DMS153 treated with DMSO at 0.1 percent for 48 hours (cell line): ENCODE data around the gene PCDHGC5.

Experiments
- DNase-seq: peaks from one replicate; lab custom pipeline; 2025; ENCODE audit not compliant: unreplicated experiment; lab: John Stamatoyannopoulos, UW

The PCDHGC5 gene

DNA sequence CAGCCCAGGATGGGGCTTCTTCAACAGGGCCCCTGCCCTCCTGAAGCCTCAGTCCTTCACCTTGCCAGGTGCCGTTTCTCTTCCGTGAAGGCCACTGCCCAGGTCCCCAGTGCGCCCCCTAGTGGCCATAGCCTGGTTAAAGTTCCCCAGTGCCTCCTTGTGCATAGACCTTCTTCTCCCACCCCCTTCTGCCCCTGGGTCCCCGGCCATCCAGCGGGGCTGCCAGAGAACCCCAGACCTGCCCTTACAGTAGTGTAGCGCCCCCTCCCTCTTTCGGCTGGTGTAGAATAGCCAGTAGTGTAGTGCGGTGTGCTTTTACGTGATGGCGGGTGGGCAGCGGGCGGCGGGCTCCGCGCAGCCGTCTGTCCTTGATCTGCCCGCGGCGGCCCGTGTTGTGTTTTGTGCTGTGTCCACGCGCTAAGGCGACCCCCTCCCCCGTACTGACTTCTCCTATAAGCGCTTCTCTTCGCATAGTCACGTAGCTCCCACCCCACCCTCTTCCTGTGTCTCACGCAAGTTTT lies 23.6 kb downstream of the PCDHGC5 start:
- peak; percentile 58 for DNase-seq

DNA sequence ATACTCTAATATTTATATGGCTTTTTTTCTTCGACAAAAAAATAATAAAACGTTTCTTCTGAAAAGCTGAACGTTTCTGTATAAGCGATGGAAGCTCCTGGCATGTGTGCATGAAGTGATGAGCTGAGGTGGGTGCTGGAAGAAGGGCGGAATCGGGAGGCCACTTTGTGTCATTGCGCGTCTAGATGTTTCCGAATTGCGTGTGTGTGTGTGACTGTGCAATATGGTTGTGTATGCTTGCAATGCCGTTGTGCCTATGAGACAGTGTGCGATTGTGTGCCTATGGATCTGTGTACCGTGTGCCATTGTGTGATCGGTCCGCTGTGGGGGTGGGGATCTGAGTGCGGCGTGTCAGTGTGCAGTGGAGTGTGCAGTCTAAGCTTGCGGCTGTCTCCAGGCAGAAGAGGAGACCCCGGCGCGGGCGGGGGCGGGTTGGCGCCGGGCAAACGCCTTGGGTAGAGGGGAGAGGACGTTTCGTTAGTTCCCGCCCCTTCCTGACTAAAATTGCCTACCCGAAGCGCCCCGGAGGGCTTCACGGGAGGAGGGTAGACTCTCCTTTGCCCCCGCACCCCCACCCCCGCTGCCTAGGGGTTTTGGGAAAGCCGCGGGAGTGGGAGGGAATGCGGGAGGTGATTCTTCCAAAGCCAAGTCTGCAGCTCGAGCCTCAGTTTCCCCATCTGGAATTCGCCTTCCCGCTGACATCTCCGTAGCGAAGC lies 24.2 kb downstream of the PCDHGC5 start:
- no peak for DNase-seq

DNA sequence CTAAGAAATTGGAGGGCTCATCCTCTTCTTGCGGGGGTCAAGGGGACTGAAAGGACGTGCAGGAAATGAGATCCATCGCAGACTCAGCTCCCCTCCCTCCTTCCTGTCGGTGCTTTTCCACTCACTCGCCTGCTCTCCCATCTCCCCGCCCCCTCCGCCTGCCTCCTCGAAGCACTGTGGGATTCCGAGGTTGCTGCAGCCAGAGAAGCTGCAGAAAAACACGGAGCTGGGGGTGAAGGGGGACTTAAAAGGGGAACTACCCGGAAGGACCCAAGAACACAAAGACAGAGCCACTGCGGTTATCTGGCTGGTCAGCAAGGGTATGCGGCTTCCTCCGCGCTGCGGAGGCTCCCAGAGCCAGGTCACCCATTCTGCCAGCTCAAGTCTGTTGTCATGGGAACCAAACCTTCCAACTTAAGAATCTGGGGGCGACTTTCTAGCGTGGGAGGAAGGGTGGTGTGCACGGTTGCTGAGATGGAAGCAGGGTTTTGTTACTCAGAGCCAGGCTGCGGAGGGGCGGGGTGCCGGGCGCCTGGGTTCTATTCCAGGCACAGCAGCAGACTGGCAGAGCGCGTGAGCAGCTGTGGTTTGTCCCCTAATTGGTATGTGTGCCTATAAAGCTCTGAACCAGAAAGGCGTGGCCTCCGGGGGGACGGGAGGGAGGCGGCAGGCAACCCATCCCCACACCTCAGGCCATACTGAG lies 24.9 kb downstream of the PCDHGC5 start:
- no peak for DNase-seq

DNA sequence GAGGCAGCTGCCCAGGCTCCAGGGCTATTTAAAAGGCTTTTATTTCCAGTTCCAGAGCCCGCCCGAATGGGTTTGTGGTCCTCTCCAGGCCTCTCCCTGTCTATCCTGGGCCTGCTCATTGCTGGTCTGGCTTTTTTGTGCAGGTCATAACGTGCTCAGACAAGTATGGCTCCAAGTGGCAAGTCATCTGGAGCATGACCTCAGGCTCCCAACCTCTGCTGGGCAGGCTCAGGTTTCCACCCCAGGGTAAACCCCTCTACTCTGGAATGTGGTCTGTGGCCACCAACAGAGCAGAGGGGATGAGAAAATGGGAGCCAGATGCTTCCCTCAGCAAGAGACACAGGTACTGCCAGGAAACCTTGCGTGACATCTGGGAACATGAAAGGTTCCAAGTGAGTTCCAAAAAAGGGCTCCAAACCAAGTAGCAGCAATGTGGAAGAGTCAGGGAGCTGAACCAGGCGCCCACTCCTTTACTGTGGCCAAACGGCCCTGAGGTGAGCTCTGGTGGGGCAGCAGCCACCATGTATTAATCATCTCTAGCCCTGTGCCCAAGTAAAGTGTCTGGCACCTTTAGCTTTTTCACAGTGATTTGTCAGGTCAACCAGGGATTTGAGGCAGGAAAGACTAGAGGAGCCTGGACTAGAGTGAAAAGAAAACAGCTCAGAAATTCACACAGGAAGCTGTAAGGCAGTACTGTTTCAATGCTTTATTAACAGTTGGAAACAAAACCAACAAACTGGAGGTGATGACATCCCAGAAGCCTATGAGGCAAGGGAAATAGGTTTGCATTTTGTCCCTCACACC lies 25.7 kb downstream of the PCDHGC5 start:
- no peak for DNase-seq

DNA sequence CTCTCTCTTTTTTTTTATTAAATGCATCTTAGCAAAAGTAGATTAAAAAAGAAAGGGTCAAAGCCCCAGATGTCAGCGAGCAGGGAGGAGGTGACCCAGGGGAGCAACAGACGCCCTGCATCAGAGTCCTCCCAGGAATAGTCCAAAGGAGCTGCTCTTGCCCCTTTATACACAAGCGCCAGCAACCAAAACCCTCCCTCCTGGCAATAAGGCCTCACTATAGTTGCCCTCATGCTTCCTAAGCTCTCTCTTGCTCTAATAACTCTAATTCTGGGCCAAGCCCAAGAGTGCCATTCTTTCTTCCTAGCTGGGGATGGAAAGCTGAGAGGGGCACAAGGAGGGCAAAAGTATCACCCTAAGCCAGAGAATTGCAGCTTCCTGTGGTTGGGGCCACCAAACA lies 26.3 kb downstream of the PCDHGC5 start:
- DNase-seq = no peak

DNA sequence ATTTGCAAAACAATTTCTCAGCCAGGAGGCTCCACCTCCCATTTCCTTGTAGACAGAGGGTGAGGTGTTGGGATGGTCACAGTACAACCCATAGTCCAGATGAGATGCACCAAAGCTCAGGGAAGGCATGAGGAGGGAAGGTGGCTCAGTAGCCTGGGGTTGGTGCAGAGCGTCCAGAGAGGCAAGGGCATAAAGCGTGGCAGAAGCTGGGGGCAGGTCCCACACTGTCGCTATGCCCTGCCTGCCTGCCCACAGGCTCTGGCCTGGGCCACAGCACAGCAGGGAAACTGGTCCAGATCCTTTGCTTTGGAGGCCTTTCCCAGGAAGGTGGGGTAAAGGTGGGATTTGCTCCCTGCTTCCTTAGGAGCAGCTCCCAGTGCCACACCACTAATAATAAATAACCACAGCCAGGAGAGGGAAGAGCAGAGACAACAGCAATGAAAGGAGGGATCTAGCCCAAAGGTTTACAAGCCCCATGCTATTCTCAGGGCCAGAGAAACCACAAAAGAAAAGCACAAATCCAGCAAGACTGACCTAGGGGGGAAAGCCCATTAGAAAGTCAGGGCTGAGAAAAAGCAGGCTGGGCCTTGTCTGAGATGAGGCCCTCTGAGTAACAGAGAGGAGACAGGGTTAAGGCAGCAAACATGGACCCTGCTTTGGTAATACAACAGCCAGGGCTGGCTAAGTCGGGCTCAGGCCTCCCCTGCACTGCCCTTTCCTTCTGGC lies 27.2 kb downstream of the PCDHGC5 start:
- DNase-seq = no peak

DNA sequence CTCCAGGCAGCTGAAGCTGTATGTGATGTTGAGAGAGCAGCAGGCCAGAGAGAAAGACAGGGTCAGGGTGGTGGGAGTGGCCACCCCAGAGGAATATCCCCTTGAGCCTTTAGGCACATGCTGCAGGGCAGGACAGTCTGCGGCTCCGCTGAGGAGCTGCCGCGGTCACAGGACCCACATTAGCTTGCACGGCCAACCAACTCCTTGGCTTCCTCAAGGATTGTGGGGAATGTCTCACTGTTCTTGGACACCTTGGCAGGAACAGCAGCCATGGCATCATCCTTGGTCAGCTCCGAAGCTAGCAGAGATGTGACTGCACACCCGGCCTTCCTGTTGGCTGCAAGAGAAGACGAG lies 27.8 kb downstream of the PCDHGC5 start:
- DNase-seq = no peak

DNA sequence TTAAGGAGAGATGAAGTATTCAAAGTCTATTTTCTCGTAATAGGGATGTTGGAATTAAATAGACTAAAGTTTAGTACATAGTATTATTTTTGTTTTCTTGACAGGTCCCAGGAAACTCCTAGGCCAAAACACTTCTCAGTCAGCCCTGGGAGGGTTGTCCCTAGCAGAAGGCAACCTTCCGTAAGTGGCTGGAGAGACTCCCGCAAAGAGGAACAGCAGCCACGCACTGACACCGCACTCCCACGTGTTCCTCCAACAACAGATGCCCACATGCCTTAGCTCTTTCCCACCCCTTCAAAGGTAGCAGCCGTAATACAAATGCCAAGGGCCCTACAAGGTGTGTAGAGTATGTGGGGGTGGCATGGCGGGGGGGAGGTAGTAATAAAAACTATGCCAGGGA lies 28.4 kb downstream of the PCDHGC5 start:
- DNase-seq = no peak

DNA sequence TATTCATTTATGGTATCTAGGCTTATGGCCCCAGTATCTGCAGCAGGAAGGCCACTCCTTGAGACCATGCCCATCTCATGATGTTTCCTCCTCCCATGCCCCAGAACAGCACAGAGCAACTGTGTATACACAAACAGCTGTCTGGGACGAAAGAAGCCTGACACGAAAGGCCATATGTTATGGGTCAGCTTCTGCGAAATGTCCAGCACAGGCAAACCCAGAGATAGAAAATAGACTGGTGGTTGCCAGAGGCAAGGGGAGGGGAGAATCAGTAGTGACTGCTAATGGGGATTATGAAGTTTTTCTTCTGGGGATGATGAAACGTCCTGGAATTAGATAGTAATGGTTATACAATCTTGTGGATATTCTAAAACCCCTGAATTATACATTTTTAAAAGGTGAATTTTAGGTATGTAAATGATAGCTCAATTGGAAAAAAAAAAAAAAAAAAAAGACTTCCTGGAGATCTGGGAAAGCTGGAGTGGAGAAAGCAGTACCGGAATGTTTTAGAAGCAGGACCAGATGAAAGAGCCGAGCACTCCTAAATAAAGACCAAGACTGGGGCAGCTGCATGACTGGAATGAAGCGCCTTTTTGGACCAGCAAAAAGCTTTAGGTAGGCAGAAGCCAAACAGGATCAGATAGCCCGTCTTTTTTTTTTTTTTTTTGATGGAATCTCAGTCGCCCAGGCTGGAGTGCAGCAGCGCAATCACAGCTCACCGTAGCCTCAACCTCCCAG lies 29.2 kb downstream of the PCDHGC5 start:
- DNase-seq = no peak

DNA sequence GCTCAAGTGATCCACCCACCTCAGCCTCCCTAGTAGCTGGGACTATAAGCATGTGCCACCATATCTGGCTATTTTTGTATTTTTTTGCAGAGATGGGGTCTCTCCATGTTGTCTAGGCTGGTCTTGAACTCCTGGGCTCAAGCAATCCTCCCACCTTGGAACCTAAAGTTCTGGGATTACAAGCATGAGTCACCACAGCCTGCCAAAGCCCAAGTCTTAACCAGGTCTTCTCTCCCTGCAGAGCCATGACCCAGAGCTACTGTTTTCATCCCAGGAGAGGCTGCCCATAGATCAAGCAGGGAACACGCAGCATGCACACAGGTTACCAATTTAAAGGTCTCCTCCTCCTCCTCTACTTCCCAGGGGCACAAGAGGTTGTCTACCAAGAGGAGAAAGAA lies 29.7 kb downstream of the PCDHGC5 start:
- DNase-seq = no peak

DNA sequence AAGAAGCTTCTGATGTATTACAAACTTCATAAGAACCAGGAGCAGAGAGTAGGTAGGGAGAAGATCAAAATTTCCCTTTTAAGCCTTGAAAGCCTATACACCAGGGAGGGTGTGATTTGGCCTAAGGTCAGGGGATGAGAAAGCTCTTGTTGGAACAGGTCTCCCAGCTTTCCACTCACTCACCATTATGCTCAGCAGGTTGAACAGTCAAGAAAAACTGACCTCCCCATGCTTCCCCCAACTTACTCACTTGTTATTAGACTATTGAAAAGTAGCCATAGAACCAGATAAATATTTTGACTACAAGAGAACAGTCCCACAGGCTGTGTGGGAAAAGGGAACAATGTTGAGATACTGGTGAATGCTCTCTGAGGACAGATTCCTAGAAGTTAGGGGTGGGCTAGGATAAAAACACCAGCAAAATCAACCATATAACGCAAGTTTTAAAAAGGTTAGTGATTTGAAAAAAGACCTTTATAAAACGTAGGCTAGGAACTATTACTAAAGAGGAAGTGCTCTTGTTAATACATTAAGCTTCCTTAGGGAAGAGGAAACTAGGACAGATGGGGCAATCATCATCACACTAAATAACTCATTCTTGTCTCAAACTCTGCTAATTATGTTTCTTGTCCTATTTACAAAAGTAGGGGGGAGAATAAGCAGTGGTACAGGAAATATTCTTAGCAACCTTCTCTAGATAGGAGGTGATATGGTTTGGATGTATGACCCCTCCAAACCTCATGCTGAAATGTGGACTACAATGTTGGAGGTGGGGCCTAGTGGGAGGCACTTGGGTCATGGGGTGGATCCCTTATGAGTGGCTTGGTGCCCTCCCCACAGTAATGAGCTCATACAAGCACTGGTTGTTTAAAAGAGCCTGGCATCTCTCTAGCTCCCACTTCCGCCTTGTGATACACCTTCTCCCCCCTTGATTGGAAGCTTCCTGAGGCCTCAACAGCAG lies 31.0 kb downstream of the PCDHGC5 start:
- no peak for DNase-seq

DNA sequence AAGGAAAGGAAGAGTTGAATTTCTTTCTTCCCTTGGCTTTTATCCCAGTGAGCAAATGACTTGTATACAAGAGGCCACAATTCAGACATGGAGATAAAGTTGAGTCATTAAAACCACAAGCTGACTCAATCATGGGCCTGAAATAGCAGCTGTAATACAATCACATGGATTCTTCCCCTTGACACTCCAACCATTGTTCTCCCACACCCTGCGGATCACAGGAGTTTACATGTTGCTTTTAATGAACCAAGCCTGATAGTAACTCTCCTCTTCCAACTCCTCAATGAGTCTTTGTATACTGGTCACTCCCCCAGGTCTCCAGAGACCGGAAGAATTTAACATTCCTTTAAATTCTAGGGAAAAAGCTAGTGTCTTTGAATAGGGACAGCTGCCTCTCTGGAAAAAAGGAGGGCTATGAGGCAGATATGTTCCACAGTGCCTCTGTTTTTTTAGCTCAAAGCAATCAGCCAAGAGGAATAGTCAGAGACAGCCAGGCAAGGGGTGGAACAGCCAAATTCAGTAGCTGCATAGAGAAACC lies 32.4 kb downstream of the PCDHGC5 start:
- DNase-seq = no peak

DNA sequence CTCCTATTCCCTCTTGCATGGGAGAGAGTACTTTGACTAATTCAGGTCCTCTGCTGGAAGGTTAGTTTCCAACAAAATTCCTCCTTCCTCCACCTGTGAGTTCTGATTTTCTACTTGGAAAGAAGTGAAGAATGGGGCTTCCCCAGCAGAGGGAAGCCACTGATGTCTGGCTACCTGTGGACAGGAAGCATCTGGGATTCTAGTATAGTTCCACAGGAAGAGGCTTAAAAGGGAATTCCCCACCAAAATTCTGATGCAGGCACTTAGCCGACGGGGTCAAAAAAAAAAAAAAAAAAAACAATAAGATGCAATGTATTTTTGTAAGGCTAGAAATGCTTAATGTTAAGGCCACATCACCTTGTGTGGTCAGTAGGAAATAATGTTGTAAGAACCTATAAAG lies 33.4 kb downstream of the PCDHGC5 start:
- no peak for DNase-seq

DNA sequence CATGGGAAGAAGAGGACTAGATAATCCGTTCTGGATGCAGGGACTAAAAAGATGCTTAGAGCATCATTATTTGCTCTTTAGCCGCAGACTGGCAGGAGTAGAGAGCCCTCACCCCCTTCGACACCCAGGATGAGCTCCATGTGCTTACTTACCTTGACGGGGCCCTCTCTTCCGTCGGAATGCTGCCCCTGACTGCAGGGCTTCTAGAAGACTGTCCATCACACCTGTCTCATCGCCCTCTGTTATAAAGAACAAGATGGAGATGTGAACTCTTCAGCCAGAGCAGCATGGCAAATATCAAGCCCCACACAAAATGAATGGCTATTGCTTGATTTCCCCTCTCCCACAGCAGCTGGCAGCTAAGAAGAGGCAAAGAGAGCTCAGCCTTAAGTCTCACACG lies 35.1 kb downstream of the PCDHGC5 start:
- no peak for DNase-seq

DNA sequence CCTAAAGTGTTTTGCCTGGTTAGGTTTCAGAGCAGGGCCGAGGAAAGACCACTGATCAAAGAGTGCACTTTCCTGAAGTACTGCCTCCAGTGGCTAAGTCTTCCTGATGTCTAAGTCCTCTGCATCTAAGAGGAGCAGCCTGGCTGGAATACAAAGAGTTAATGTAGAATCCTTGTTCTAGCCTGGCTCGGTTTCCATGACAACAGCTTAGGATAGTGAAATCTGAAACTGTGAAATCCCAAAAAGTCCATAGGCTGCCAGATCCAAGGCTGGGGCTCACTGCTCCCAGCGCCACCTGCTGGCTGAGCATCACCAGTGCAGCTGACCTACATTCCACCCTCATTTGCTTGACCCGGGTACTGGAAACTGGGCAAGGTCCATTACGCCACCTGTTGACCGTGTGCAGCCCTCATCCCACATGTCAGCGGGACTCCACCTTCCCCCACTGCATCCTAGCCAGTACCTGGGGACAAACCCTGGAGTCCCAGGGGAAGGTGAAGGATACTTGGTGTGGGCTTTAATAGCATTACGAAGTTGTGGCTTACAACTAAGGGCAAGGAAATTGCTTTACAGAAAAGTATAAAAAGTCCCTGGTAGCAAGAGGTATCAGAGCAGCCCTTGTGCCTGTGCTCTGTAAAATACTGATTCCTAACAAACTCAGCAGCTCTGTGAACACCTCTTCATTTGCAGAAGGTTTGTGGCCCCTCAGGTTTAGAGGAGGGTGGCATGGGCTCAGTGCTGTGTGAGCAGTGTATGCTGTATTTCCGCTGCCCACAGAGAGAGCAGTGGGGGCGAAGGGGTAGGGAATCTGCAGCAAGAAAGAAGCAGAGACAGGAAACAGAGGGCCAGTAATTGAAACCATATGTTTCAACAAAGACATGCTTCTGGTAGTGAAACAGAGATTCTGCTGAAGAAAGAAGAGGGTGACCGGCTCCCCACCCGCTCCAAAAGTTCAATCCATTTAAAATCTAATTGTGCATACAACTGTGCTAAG lies 36.0 kb downstream of the PCDHGC5 start:
- DNase-seq = peak; percentile 42

DNA sequence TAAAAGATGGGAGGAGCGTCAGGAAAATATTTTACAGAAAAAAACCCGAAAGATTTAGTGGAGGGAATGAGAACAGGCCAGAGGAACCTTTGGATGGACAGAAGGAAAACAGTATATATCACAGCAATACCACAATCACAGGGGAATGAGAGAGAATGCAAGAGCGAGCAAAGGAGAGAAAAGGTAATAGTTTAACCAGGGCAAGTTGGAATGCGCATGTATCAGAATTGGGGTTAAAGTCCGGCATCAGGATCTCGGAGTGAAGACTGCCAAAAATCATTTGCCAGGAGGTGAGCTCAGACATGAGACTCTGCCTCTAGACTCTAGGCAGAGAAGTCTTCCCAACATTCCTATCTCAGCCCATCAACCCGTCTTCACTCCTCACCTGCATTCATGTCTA lies 36.8 kb downstream of the PCDHGC5 start:
- DNase-seq = no peak

DNA sequence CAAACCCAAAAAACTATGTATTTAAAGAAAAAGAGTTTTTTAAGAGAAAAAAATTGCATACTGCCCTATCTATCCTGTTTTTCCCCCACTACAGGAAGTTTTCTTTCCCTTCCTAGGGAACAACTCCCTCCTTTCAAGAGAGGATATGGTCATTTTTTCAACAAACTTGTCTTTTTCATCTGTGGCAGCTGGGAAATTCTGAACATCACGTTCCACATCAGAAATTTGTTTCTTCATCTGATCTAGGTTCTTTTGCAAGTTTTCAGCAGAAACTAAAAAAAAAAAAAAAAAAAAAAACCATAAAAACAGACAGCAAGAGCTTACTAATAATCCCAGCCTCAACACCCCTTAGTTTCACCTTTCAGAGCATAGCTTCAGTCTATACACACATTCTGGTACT lies 38.5 kb downstream of the PCDHGC5 start:
- no peak for DNase-seq
